HEK293 (cell line): ENCODE results near the gene AGK.

Experiments used
- CTCF ChIP-seq: fragments of 450-650 bp; formaldehyde crosslinking; IDR thresholded peaks from 2 replicates; pipeline ENCODE4 v1.5.1; 2016; ENCODE audit warnings: missing biosample characterization, missing genetic modification characterization
- ZNF530 ChIP-seq: fragments of 450-650 bp; formaldehyde crosslinking; IDR thresholded peaks from 2 replicates; pipeline ENCODE4 v1.5.1; 2016; ENCODE audit warnings: low read depth, missing biosample characterization, missing genetic modification characterization
- ZNF600 ChIP-seq: fragments of 450-650 bp; formaldehyde crosslinking; IDR thresholded peaks from 2 replicates; pipeline ENCODE4 v1.5.1; 2016; ENCODE audit warnings: missing biosample characterization, missing genetic modification characterization
- TF ChIP-seq, protein P1 (sequence below): fragments of 450-650 bp; formaldehyde crosslinking; IDR thresholded peaks from 2 replicates; pipeline ENCODE4 v1.5.1; 2016; ENCODE audit warnings: missing biosample characterization, missing genetic modification characterization, borderline replicate concordance

DNA sequence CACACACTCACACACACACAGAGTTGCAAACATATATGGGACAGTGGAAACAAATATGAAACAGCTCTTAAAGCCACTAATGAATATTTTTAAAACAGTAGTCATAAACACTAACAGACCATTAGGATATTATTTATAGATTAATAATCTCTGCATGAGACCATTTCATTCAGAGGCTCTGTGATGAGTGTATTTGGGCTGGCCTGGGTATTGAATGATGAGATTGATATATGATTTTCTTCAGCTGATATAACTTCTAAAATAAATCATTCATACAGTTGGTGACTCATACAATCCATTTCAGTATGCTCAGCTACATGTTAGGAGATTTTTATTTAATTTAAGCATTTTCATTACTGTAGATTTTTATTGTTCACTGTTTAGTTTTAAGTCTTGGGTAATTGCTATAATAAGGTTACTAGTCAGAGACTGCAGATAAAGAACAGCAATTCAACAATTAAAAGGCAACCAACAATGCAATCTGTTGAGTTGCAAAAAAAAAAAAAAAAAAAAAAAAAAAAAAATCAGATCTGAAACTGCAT is 25.2 kb upstream of the AGK start:
- TF ChIP-seq CTCF (tag by site-specific recombination): no peak
- TF ChIP-seq, protein P1, sequence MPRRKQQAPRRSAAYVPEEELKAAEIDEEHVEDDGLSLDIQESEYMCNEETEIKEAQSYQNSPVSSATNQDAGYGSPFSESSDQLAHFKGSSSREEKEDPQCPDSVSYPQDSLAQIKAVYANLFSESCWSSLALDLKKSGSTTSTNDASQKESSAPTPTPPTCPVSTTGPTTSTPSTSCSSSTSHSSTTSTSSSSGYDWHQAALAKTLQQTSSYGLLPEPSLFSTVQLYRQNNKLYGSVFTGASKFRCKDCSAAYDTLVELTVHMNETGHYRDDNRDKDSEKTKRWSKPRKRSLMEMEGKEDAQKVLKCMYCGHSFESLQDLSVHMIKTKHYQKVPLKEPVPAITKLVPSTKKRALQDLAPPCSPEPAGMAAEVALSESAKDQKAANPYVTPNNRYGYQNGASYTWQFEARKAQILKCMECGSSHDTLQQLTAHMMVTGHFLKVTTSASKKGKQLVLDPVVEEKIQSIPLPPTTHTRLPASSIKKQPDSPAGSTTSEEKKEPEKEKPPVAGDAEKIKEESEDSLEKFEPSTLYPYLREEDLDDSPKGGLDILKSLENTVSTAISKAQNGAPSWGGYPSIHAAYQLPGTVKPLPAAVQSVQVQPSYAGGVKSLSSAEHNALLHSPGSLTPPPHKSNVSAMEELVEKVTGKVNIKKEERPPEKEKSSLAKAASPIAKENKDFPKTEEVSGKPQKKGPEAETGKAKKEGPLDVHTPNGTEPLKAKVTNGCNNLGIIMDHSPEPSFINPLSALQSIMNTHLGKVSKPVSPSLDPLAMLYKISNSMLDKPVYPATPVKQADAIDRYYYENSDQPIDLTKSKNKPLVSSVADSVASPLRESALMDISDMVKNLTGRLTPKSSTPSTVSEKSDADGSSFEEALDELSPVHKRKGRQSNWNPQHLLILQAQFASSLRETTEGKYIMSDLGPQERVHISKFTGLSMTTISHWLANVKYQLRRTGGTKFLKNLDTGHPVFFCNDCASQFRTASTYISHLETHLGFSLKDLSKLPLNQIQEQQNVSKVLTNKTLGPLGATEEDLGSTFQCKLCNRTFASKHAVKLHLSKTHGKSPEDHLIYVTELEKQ: no peak
- no peak for TF ChIP-seq ZNF530 (tag by site-specific recombination)
- no peak for TF ChIP-seq ZNF600 (tag by site-specific recombination)
